Thymus (tissue), 11 donors: ENCODE data around the gene ZER1. TPM values are rescaled to one million over a fixed set of nuclear protein-coding genes. Genes with fewer than 3 reads are reported as not detected.
"Not testable (repeated sequence)": the region's sequence is repeated elsewhere in the genome, so short reads cannot be mapped to it uniquely, and the experiment has no call there.

Experiments
- DNase-seq, 9 donors: peaks; one replicate each; pipeline ENCODE4 v3.0.0-alpha.2; 2013; ENCODE audit warnings: low spot score in 9 of 9, low read depth in 6 of 9, missing footprints in 1 of 9
- H3K27ac ChIP-seq, 2 donors: one replicate each; pipeline ENCODE4 v1.5.1; 2013; ENCODE audit warnings: control low read depth in 1 of 2, low read depth in 1 of 2, low read length in 1 of 2, mild to moderate bottlenecking in 1 of 2, moderate library complexity in 1 of 2
- H3K27me3 ChIP-seq, 2 donors: one replicate each; pipeline ENCODE4 v1.5.1; 2013; ENCODE audit warnings: low read length in 1 of 2; ENCODE audit not compliant: control insufficient read depth in 2 of 2, insufficient read depth in 1 of 2
- H3K36me3 ChIP-seq, 2 donors: one replicate each; pipeline ENCODE4 v1.5.1; 2013; ENCODE audit warnings: low read length in 1 of 2, mild to moderate bottlenecking in 1 of 2, moderate library complexity in 1 of 2; ENCODE audit not compliant: control insufficient read depth in 2 of 2, insufficient read depth in 2 of 2
- H3K4me1 ChIP-seq, 2 donors: one replicate each; pipeline ENCODE4 v1.5.1; 2013; ENCODE audit warnings: low read length in 2 of 2; ENCODE audit not compliant: control insufficient read depth in 2 of 2, insufficient read depth in 2 of 2
- H3K4me3 ChIP-seq, 2 donors: one replicate each; pipeline ENCODE4 v1.5.1; 2013; ENCODE audit warnings: low read length in 2 of 2, control low read depth in 1 of 2, mild to moderate bottlenecking in 1 of 2
- H3K9me3 ChIP-seq, 2 donors: one replicate each; pipeline ENCODE4 v1.5.1; 2013; ENCODE audit warnings: low read length in 1 of 2, mild to moderate bottlenecking in 1 of 2; ENCODE audit not compliant: control insufficient read depth in 2 of 2, insufficient read depth in 1 of 2
- WGBS: extraction: QIAGEN DNeasy Blood & Tissue Kit; methylation state at CpG from one replicate; pipeline ENCODE4 v1.1.7; 2013; 5-methylcytosine and 5-hydroxymethylcytosine counted together
- polyA plus RNA-seq: library from polyadenylated mRNA; stranded (reverse); fragments of 200-250 nt; gene quantifications from one replicate; pipeline ENCODE4 v1.2.3, GENCODE V29; 2013
- total RNA-seq: library from RNA; stranded (reverse); fragments of 120-200 nt; gene quantifications from one replicate; pipeline ENCODE4 v1.2.4, GENCODE V29; 2013
- donor health status: healthy.

The ZER1 gene
- total and polyA plus RNA-seq, 2 donors: 11.3 to 23.0 TPM

DNA sequence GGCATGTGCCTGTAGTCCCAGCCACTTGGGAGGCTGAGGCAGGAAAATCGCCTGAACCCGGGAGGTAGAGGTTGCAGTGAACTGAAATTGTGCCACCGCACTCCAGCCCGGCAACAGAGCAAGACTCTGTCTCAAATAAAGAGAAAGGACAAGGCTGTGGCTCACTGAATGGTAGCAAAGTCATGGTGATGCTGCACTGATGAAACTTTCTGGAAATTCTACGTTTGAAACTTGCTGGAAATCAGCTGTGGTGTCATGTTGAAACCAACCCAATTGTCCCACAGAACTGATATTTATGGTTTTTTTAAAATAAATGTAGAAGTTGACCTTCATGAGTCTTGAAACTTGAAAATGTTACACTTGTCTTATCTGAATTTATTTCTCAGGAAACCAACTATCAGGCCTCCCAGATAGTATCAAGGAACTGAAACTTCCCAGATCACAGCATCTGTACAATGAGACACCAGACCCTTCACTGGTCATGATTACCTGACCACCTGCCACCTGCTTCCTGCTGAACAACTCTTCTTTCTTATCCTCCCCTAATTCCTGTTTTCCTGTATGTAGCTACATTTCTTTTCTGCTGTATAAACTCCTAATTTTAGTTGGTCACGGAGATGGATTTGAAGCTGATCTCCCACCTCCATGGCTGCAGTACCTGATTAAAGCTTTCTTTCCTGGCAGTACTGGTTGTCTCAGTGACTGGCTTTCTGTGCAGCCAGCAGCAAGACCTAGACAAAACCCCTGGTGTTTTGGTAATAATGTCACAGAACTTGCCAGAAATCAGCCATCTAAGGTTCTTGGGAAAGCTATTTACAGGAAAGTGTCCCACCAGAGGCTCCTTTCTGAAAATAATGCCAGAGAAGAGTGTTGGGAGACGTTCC lies 9.7 kb upstream of the ZER1 start:
- peaks cover 0 to 3% of the 10 kb centered on the region in 2 donors for H3K4me1 ChIP-seq
- H3K27ac ChIP-seq: no peak overlapping the region
- H3K9me3 ChIP-seq: peaks cover 0 to 6% of the 10 kb centered on the region in 2 donors
- H3K36me3 ChIP-seq: no peaks in the 10 kb centered on the region
- no peaks in the 10 kb centered on the region for H3K27me3 ChIP-seq
- 82% methylated on average over 7 of the region's 7 CpGs for WGBS
- no peak overlapping the region for H3K4me3 ChIP-seq
- no peak for DNase-seq

DNA sequence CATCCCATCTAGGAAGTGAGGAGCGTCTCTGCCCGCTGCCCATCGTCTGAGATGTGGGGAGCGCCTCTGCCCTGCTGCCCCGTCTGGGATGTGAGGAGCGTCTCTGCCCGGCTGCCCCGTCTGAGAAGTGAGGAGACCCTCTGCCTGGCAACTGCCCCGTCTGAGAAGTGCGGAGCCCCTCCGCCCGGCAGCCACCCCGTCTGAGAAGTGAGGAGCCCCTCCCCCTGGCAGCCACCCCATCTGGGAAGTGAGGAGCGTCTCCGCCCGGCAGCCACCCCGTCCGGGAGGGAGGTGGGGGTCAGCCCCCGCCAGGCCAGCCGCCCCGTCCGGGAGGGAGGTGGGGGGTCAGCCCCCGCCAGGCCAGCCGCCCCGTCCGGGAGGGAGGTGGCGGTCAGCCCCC lies 8.4 kb upstream of the ZER1 start:
- H3K36me3 ChIP-seq, H3K27ac ChIP-seq, H3K27me3 ChIP-seq, H3K4me3 ChIP-seq, DNase-seq, H3K4me1 ChIP-seq: not testable (repeated sequence)
- WGBS: 97% methylated on average over 23 of the region's 27 CpGs
- peaks cover 0 to 17% of the 10 kb centered on the region in 2 donors for H3K9me3 ChIP-seq

GRCh38 chr9:128774804-128775203 lies 3.1 kb upstream of the ZER1 start:
- H3K4me3 ChIP-seq: no peak overlapping the region
- no peaks in the 10 kb centered on the region for H3K27me3 ChIP-seq
- WGBS: 86% methylated on average over 1 of the region's 1 CpG

DNA sequence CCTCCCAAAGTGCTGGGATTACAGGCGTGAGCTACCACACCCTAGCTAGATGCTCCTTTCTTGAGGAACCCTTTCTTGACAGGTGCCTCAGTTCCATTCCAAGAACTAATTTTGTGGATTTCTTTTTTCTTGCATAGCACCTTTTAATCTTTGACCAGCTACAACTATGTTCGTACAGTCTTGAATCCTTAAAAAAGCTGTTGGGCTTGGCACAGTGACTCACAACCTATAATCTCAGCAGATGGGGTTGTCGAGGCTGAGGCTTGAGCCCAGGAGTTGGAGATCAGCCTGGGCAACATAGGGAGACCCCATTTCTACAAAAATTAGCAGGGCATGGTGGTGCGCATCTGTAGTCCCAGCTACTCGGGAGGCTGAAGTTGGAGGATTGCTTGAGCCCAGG lies 1.3 kb upstream of the ZER1 start:
- WGBS: 98% methylated on average over 5 of the region's 5 CpGs
- H3K36me3 ChIP-seq: peaks cover 0 to 1% of the 10 kb centered on the region in 2 donors
- H3K27me3 ChIP-seq: no peaks in the 10 kb centered on the region
- DNase-seq: no peak
- H3K9me3 ChIP-seq: peaks cover 0 to 11% of the 10 kb centered on the region in 2 donors
- H3K4me3 ChIP-seq: no peak overlapping the region
- peaks cover 11 to 15% of the 10 kb centered on the region in 2 donors for H3K4me1 ChIP-seq
- no peak overlapping the region for H3K27ac ChIP-seq

More at GRCh38 chr9:128774804-128775203, 3.1 kb upstream of the ZER1 start:
- Histone ChIP-seq H3K27ac (no peak overlapping the region), H3K9me3 (peaks cover 0 to 11% of the 10 kb centered on the region in 2 donors), H3K36me3 (no peaks in the 10 kb centered on the region), H3K4me1 (peaks cover 11 to 15% of the 10 kb centered on the region in 2 donors)
- no peak for DNase-seq

DNA sequence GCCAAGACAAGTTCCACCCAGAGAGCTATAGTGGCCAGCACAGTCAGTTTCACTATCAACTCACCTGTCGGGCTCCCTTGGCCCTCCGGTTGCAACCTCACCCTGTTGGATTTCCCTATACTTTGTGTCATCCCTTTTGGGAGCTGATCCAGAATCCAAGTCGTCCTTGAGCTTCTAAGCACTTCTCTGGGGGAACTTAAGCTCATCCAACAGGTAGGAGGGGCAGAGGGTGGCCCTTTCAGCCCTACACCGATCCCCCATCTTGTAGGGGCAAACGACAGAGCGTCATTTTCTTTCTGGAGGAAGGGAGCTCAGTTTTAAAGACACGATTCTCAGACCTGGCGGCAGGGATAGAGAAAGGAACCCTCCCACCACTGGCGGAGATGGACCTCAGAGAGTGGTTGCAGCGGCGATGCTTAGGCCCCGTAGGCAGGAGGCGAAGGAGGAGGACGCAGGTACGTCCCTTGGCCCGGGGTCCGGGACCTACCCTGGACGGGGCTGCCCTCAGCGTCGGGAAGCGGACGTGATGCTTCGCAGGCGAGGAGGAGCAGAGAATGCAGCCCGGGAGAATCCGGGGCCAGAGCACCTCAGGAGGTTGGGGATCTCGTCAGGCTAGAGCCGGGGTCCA lies 519 bp downstream of the ZER1 start:
- peak in 4 of 9 donors; percentile 12 to 53 (median 30) for DNase-seq
- H3K36me3 ChIP-seq: peaks cover 6 to 8% of the 10 kb centered on the region in 2 donors
- H3K9me3 ChIP-seq: peaks cover 0 to 9% of the 10 kb centered on the region in 2 donors
- whole genome bisulfite sequencing: 1% methylated on average over 28 of the region's 28 CpGs
- peak overlapping the region; percentile 72 to 77 for H3K4me3 ChIP-seq
- peaks cover 11 to 15% of the 10 kb centered on the region in 2 donors for H3K4me1 ChIP-seq
- peak overlapping the region; percentile 81 to 95 for H3K27ac ChIP-seq
- no peaks in the 10 kb centered on the region for H3K27me3 ChIP-seq

GRCh38 chr9:128770286-128771030 lies 1.3 kb downstream of the ZER1 start:
- Histone ChIP-seq H3K9me3 (peaks cover 0 to 2% of the 10 kb centered on the region in 2 donors), H3K4me3 (peak overlapping the region; percentile 72 to 77), H3K27ac (peak overlapping the region; percentile 81 to 95), H3K36me3 (peaks cover 9 to 10% of the 10 kb centered on the region in 2 donors), H3K27me3 (no peaks in the 10 kb centered on the region), H3K4me1 (peaks cover 11 to 18% of the 10 kb centered on the region in 2 donors)
- no peak for DNase-seq
- 91% methylated on average over 11 of the region's 11 CpGs for WGBS

GRCh38 chr9:128768606-128769005 lies 3.1 kb downstream of the ZER1 start:
- H3K27ac ChIP-seq: no peak overlapping the region
- no peak for DNase-seq
- peaks cover 14 to 18% of the 10 kb centered on the region in 2 donors for H3K36me3 ChIP-seq
- WGBS: 99% methylated on average over 6 of the region's 6 CpGs
- H3K4me3 ChIP-seq: no peak overlapping the region
- H3K9me3 ChIP-seq: no peaks in the 10 kb centered on the region
- H3K4me1 ChIP-seq: peaks cover 11 to 20% of the 10 kb centered on the region in 2 donors
- H3K27me3 ChIP-seq: no peaks in the 10 kb centered on the region

DNA sequence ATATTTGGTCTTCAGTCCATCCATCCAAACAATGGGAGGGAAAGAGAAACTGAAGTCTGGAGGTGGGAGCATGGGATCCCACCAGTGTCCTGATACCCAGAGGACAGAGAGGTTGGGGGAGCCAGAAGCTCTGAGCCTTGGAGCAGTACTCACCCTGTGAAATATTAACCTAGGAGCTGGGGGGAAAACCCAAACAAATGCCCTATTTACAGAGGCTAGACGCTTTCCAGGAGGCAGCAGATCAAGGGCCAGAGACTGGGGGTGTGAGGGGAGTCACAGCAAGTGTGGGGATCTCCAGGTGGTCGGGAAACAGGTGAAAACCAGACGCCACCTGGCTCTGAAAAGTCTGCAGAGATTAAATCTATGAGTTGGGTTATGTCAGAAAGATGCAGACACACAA lies 6.2 kb downstream of the ZER1 start:
- H3K36me3 ChIP-seq: peaks cover 18 to 19% of the 10 kb centered on the region in 2 donors
- H3K4me1 ChIP-seq: peaks cover 4 to 8% of the 10 kb centered on the region in 2 donors
- no peaks in the 10 kb centered on the region for H3K9me3 ChIP-seq
- no peak overlapping the region for H3K27ac ChIP-seq
- no peak overlapping the region for H3K4me3 ChIP-seq
- H3K27me3 ChIP-seq: no peaks in the 10 kb centered on the region
- DNase-seq: no peak
- WGBS: 93% methylated on average over 3 of the region's 3 CpGs
